ENCODE data around the gene PAXX.

GRCh38 chr9:136972743-136973142, 19.5 kb upstream of the PAXX start:
- TF ChIP-seq, protein P1, sequence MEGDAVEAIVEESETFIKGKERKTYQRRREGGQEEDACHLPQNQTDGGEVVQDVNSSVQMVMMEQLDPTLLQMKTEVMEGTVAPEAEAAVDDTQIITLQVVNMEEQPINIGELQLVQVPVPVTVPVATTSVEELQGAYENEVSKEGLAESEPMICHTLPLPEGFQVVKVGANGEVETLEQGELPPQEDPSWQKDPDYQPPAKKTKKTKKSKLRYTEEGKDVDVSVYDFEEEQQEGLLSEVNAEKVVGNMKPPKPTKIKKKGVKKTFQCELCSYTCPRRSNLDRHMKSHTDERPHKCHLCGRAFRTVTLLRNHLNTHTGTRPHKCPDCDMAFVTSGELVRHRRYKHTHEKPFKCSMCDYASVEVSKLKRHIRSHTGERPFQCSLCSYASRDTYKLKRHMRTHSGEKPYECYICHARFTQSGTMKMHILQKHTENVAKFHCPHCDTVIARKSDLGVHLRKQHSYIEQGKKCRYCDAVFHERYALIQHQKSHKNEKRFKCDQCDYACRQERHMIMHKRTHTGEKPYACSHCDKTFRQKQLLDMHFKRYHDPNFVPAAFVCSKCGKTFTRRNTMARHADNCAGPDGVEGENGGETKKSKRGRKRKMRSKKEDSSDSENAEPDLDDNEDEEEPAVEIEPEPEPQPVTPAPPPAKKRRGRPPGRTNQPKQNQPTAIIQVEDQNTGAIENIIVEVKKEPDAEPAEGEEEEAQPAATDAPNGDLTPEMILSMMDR (IDR thresholded peaks at IDR 0.05) = no peak
- TF ChIP-seq POLR2A (IDR thresholded peaks at IDR 0.05) = no peak

All from Peyer's patch (tissue), 4 donors.